Neural progenitor cell (in vitro differentiated cells): ENCODE measurements around the gene OTOP3. TPM values are rescaled to one million over a fixed set of nuclear protein-coding genes. Genes with fewer than 3 reads are reported as not detected.
"Not testable (repeated sequence)": the region's sequence is repeated elsewhere in the genome, so short reads cannot be mapped to it uniquely, and the experiment has no call there.

ENCODE experiments used
- DNase-seq: peaks from one replicate; pipeline ENCODE4 v3.0.0-alpha.2; 2016; ENCODE audit warnings: low spot score
- H2AFZ ChIP-seq: fragments of 200-600 bp; sonication (generic); replicated peaks from 2 replicates; pipeline ENCODE4 v1.6.1; 2016; ENCODE audit warnings: antibody characterized with exemption
- H3F3A ChIP-seq: fragments of 200-600 bp; sonication (generic); 2 replicates; pipeline ENCODE4 v1.6.1; 2016; ENCODE audit warnings: antibody characterized with exemption, low read depth
- H3K27ac ChIP-seq: fragments of 200-600 bp; sonication (generic); 2 replicates; pipeline ENCODE4 v1.5.1; 2016; ENCODE audit warnings: mild to moderate bottlenecking
- H3K27me3 ChIP-seq: fragments of 200-600 bp; sonication (generic); 2 replicates; pipeline ENCODE4 v1.6.1; 2016; ENCODE audit warnings: mild to moderate bottlenecking, moderate library complexity
- H3K36me3 ChIP-seq: fragments of 200-600 bp; sonication (generic); 2 replicates; pipeline ENCODE4 v1.5.1; 2016
- H3K4me1 ChIP-seq: fragments of 200-600 bp; sonication (generic); 2 replicates; pipeline ENCODE4 v1.6.1; 2016; ENCODE audit warnings: mixed run types
- H3K4me2 ChIP-seq: fragments of 200-600 bp; sonication (generic); 2 replicates; pipeline ENCODE4 v1.6.1; 2016
- H3K4me3 ChIP-seq: fragments of 200-600 bp; sonication (generic); 2 replicates; pipeline ENCODE4 v1.5.1; 2016
- H3K79me2 ChIP-seq: fragments of 200-600 bp; sonication (generic); 2 replicates; pipeline ENCODE4 v1.6.1; 2016; ENCODE audit warnings: low read depth
- H3K9ac ChIP-seq: fragments of 200-600 bp; sonication (generic); 2 replicates; pipeline ENCODE4 v1.6.1; 2016
- H3K9me3 ChIP-seq: fragments of 200-600 bp; sonication (generic); 2 replicates; pipeline ENCODE4 v1.5.1; 2016; ENCODE audit warnings: low read depth
- H4K20me1 ChIP-seq: fragments of 200-600 bp; sonication (generic); 2 replicates; pipeline ENCODE4 v1.6.1; 2016; ENCODE audit warnings: low read depth
- H3K27ac Mint-ChIP-seq: 3 replicates; pipeline ENCODE4 v1.8.0; 2021; ENCODE audit warnings: mixed read lengths
- H3K27me3 Mint-ChIP-seq: 2 replicates; pipeline ENCODE4 v1.8.0; 2022; ENCODE audit warnings: low read depth, mild to moderate bottlenecking, inconsistent platforms, moderate library complexity, mixed read lengths; ENCODE audit not compliant: insufficient read depth
- H3K36me3 Mint-ChIP-seq: 3 replicates; pipeline ENCODE4 v1.8.0; 2021; ENCODE audit warnings: mixed read lengths
- H3K4me1 Mint-ChIP-seq: 3 replicates; pipeline ENCODE4 v1.8.0; 2021; ENCODE audit warnings: mixed read lengths
- H3K4me3 Mint-ChIP-seq: 3 replicates; pipeline ENCODE4 v1.8.0; 2021; ENCODE audit warnings: mild to moderate bottlenecking, moderate library complexity, mixed read lengths
- H3K9me3 Mint-ChIP-seq: 3 replicates; pipeline ENCODE4 v1.8.0; 2020; ENCODE audit warnings: mixed read lengths
- EZH2 ChIP-seq: fragments of 200-600 bp; sonication (generic); IDR thresholded peaks from 2 replicates; pipeline ENCODE4 v1.6.1; 2017; ENCODE audit warnings: antibody characterized with exemption, mild to moderate bottlenecking, moderate library complexity
- EZH2phosphoT487 ChIP-seq: fragments of 200-600 bp; sonication (generic); IDR thresholded peaks from 2 replicates; pipeline ENCODE4 v1.6.1; 2017; ENCODE audit warnings: antibody characterized with exemption
- total RNA-seq: library from RNA; depleted of rRNA; stranded (reverse); fragments of >200 nt; gene quantifications from 2 replicates; pipeline ENCODE4 v1.2.3, GENCODE V29; 2015; ENCODE audit warnings: low replicate concordance
- TF ChIP-seq, protein P1 (sequence below): fragments of 200-600 bp; sonication (generic); IDR thresholded peaks from 2 replicates; pipeline ENCODE4 v1.5.1; 2017; ENCODE audit warnings: antibody characterized with exemption, mild to moderate bottlenecking

Gene OTOP3
- total RNA-seq, 1 donor from 2014 or later, result not detected

- Histone ChIP-seq H3K36me3 (no peaks in the 10 kb centered on the region), H2AFZ (no peak overlapping the region), H3F3A (no peaks in the 10 kb centered on the region), H3K27me3 (no peaks in the 10 kb centered on the region), H3K4me2 (no peak overlapping the region), H3K4me1 (no peaks in the 10 kb centered on the region), H3K79me2 (no peaks in the 10 kb centered on the region), H4K20me1 (no peaks in the 10 kb centered on the region), H3K9me3 (no peaks in the 10 kb centered on the region), H3K4me3 (no peak overlapping the region), H3K9ac (no peak overlapping the region), H3K27ac (no peak overlapping the region)
- Mint-ChIP-seq H3K4me1 (peaks cover 2% of the 10 kb centered on the region), H3K27ac (no peak overlapping the region), H3K36me3 (no peaks in the 10 kb centered on the region), H3K4me3 (no peak overlapping the region), H3K27me3 (peaks cover 21% of the 10 kb centered on the region), H3K9me3 (no peaks in the 10 kb centered on the region)
- DNase-seq, result no peak
- TF ChIP-seq, protein P1, sequence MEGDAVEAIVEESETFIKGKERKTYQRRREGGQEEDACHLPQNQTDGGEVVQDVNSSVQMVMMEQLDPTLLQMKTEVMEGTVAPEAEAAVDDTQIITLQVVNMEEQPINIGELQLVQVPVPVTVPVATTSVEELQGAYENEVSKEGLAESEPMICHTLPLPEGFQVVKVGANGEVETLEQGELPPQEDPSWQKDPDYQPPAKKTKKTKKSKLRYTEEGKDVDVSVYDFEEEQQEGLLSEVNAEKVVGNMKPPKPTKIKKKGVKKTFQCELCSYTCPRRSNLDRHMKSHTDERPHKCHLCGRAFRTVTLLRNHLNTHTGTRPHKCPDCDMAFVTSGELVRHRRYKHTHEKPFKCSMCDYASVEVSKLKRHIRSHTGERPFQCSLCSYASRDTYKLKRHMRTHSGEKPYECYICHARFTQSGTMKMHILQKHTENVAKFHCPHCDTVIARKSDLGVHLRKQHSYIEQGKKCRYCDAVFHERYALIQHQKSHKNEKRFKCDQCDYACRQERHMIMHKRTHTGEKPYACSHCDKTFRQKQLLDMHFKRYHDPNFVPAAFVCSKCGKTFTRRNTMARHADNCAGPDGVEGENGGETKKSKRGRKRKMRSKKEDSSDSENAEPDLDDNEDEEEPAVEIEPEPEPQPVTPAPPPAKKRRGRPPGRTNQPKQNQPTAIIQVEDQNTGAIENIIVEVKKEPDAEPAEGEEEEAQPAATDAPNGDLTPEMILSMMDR, result no peak
- TF ChIP-seq EZH2phosphoT487 (no peak), EZH2 (no peak)
Observed at GRCh38 chr17:74903034-74903433, 32.7 kb upstream of the OTOP3 start.

- Histone ChIP-seq H4K20me1 (no peaks in the 10 kb centered on the region), H3K36me3 (no peaks in the 10 kb centered on the region), H3K27me3 (no peaks in the 10 kb centered on the region), H3K4me1 (no peaks in the 10 kb centered on the region), H3K9ac (no peak overlapping the region), H3K9me3 (no peaks in the 10 kb centered on the region), H3K4me3 (no peak overlapping the region), H3K4me2 (no peak overlapping the region), H3K79me2 (no peaks in the 10 kb centered on the region), H3K27ac (no peak overlapping the region), H2AFZ (no peak overlapping the region), H3F3A (no peaks in the 10 kb centered on the region)
- H3K4me3 Mint-ChIP-seq, result no peak overlapping the region
- TF ChIP-seq, protein P1, result no peak
- TF ChIP-seq EZH2phosphoT487, result no peak
- TF ChIP-seq EZH2, result no peak
- no peaks in the 10 kb centered on the region for H3K9me3 Mint-ChIP-seq
- H3K4me1 Mint-ChIP-seq, result peaks cover 2% of the 10 kb centered on the region
- H3K27ac Mint-ChIP-seq, result no peak overlapping the region
- no peaks in the 10 kb centered on the region for H3K36me3 Mint-ChIP-seq
- peaks cover 23% of the 10 kb centered on the region for H3K27me3 Mint-ChIP-seq
- DNase-seq, result no peak
Observed at GRCh38 chr17:74903671-74904070, 32.0 kb upstream of the OTOP3 start.

GRCh38 chr17:74904687-74905409 lies 30.9 kb upstream of the OTOP3 start:
- Histone ChIP-seq H2AFZ (no peak overlapping the region), H3K4me1 (no peaks in the 10 kb centered on the region), H3K79me2 (no peaks in the 10 kb centered on the region), H3K27ac (no peak overlapping the region), H4K20me1 (no peaks in the 10 kb centered on the region), H3F3A (no peaks in the 10 kb centered on the region), H3K9ac (no peak overlapping the region), H3K36me3 (no peaks in the 10 kb centered on the region), H3K4me3 (no peak overlapping the region), H3K4me2 (no peak overlapping the region), H3K27me3 (no peaks in the 10 kb centered on the region), H3K9me3 (no peaks in the 10 kb centered on the region)
- no peak for DNase-seq
- H3K9me3 Mint-ChIP-seq, result no peaks in the 10 kb centered on the region
- TF ChIP-seq, protein P1, result no peak
- TF ChIP-seq EZH2, result no peak
- TF ChIP-seq EZH2phosphoT487, result no peak
- peaks cover 21% of the 10 kb centered on the region for H3K27me3 Mint-ChIP-seq
- peaks cover 6% of the 10 kb centered on the region for H3K4me1 Mint-ChIP-seq
- H3K27ac Mint-ChIP-seq, result no peak overlapping the region
- H3K36me3 Mint-ChIP-seq, result no peaks in the 10 kb centered on the region
- H3K4me3 Mint-ChIP-seq, result peak overlapping the region; percentile 30

DNA sequence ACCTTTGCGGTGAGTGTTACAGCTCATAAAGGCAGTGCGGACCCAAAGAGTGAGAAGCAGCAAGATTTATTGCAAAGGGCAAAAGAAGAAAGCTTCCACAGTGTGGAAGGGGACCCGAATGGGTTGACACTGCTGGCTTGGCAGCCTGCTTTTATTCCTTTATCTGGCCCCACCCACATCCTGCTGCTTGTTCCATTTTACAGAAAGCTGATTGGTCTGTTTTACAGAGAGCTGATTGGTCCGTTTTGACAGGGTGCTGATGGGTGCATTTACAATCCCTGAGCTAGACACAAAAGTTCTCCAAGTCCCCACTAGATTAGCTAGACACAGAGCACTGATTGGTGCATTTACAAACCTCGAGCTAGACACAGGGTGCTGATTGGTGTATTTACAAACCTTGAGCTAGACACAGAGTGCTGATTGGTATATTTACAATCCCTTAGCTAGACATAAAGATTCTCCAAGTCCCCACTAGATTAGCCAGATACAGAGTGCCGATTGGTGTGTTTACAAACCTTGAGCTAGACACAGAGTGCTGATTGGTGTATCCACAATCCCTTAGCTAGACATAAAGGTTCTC lies 29.4 kb upstream of the OTOP3 start:
- not testable (repeated sequence) for H3K4me3 Mint-ChIP-seq, H3K27me3 ChIP-seq, H3K36me3 Mint-ChIP-seq, DNase-seq, H3K79me2 ChIP-seq, H3K9ac ChIP-seq, H3K4me1 ChIP-seq, H3K27ac Mint-ChIP-seq, H3K4me2 ChIP-seq, H3K27ac ChIP-seq, H3K4me3 ChIP-seq, H2AFZ ChIP-seq, H3F3A ChIP-seq, H3K36me3 ChIP-seq, H4K20me1 ChIP-seq, H3K9me3 Mint-ChIP-seq, H3K9me3 ChIP-seq
- H3K4me1 Mint-ChIP-seq, result peaks cover 18% of the 10 kb centered on the region
- peaks cover 19% of the 10 kb centered on the region for H3K27me3 Mint-ChIP-seq
